Stimulated activated memory B cell treated with anti-CD40 and anti-IgM and Interleukin-4, amounts not matched to agents 10 μg/mL and 1 μg/mL and 100 μg/mL, for 72 hours (primary cell): ENCODE results near the gene PSD4.
"Not testable (repeated sequence)": the region's sequence is repeated elsewhere in the genome, so short reads cannot be mapped to it uniquely, and the experiment has no call there.

Experiments
- ATAC-seq: fragments of 150-1000 bp; cut with Tn5 transposase; 2 replicates; pipeline ENCODE4 v1.10.0; 2021
- H3K27ac Mint-ChIP-seq: one replicate; pipeline ENCODE4 v1.8.0; 2022; ENCODE audit warnings: mild to moderate bottlenecking, mixed read lengths
- H3K27me3 Mint-ChIP-seq: one replicate; pipeline ENCODE4 v1.8.0; 2022; ENCODE audit warnings: mixed read lengths
- H3K36me3 Mint-ChIP-seq: one replicate; pipeline ENCODE4 v1.8.0; 2022; ENCODE audit warnings: mixed read lengths
- H3K4me1 Mint-ChIP-seq: one replicate; pipeline ENCODE4 v1.8.0; 2022; ENCODE audit warnings: mixed read lengths
- H3K4me3 Mint-ChIP-seq: one replicate; pipeline ENCODE4 v1.8.0; 2022; ENCODE audit warnings: mild to moderate bottlenecking, moderate library complexity, mixed read lengths
- H3K9me3 Mint-ChIP-seq: one replicate; pipeline ENCODE4 v1.8.0; 2022; ENCODE audit warnings: mixed read lengths

The PSD4 gene

GRCh38 chr2:113235347-113236226 is 61.8 kb downstream of the PSD4 start:
- Mint-ChIP-seq H3K27ac (peak overlapping the region; percentile 94), H3K4me1 (peaks cover 20% of the 10 kb centered on the region), H3K4me3 (peak overlapping the region; percentile 86)
- not testable (repeated sequence) for H3K27me3 Mint-ChIP-seq, H3K36me3 Mint-ChIP-seq, H3K9me3 Mint-ChIP-seq
- ATAC-seq = peak; percentile 93

DNA sequence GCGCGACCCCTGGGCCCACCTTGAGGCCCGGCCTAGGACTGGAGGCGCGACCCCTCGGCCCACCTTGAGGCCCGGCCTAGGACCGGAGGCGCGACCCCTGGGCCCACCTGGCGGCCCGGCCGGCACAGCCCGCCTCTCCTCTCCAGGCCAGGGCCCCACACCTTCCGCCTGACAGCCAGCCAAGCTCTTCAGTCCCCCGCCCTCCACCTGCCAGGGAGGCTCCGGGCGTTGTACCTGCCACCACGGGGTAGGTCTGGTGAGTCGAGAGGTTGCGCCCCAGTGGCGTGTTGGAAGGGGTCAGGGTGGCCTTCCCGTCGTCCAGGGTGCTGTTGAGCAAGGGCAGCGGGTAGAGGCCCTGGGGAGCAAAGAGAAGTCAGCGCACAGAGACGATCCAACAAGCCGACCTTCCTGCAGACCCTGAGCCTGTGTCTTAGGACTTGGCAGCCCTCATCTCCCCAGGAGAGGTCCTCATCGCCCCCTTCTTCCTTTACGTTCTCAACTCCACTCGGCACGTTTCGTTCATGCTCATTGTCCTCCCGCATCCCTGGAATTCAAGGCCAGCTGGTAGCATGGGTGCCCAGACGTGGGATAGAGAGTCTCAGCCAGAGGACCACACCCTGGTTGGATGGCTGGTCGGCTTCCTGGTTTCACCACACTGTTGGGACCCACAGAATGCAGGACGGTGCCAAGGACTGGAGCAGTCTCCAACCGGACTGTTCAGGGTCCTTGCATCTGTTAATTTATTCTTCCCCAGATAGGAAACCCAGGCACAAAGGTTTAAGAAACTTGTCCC is 62.8 kb downstream of the PSD4 start:
- peaks cover 6% of the 10 kb centered on the region for H3K36me3 Mint-ChIP-seq
- H3K4me1 Mint-ChIP-seq = peaks cover 20% of the 10 kb centered on the region
- H3K27me3 Mint-ChIP-seq = no peaks in the 10 kb centered on the region
- H3K27ac Mint-ChIP-seq = peak overlapping the region; percentile 77
- H3K9me3 Mint-ChIP-seq = no peaks in the 10 kb centered on the region
- H3K4me3 Mint-ChIP-seq = peak overlapping the region; percentile 78
- ATAC-seq = no peak

DNA sequence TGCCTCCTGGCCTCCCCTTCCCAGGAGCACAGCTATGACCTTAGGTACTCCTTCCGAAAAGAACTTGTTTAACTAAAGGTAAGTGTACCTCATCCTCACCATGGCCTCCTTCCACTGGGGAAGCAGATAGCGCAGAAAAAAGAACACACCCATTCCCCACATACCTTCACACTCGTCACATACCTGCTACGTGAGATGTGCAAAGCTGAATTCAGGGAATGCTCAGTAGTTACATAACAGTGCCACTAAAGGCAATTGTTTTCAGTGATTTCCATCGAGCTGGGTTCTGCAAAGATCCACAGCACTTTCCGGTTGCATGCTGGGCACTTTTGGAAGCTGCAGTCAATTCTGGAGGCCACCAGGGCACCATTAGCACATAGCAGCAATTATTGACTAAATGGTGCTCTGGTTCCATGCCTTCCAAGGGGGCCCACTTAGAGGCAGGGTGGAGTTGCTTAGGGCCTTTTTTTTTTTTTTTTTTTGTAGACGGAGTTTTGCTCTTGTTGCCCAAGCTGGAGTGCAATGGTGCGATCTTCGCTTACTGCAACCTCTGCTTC is 63.9 kb downstream of the PSD4 start:
- no peak overlapping the region for H3K27ac Mint-ChIP-seq
- no peak overlapping the region for H3K4me3 Mint-ChIP-seq
- no peaks in the 10 kb centered on the region for H3K27me3 Mint-ChIP-seq
- ATAC-seq = no peak
- no peaks in the 10 kb centered on the region for H3K9me3 Mint-ChIP-seq
- H3K36me3 Mint-ChIP-seq = peaks cover 7% of the 10 kb centered on the region
- peaks cover 20% of the 10 kb centered on the region for H3K4me1 Mint-ChIP-seq

DNA sequence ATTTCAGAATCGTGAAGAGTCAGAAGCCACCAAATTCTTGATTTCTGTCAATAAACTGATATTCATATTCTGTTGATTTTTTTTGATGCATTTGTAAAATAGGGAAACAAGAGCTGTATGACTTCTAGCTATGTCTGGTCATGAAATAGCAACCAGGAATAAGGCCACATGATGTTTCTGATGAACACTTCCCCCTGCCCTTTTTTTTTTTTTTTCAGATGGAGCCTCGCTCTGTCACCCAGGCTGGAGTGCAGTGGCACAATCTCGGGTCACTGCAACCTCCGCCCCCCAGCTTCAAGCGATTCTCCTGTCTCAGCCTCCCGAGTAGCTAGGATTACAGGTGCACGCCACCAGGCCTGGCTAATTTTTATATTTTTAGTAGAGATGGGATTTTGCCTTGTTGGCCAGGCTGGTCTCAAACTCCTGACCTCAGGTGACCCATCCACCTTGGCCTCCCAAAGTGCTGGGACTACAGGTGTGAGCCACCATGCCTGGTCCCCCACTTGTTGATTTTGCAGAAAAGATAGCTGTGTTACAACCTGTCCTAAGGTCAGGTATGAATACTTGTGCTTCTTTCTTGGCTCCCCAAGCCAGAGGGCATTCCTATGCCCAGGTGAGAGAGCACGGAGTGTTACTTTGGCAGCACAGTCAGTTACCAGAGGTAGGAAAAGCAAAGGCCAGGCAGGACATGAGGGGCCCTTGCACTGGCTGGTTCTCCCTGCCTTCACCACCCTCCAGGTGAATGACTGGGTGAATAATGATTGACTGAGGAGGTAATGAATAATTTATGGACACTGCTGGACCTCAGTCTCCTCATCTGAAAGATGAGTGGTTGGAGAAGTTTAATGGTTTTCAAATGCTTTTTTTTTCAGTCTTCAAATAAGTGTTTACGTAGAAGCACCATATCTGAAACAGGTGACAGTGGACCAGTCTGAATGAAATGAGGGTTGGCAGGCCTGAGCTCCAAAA is 65.4 kb downstream of the PSD4 start:
- Mint-ChIP-seq H3K4me3 (no peak overlapping the region), H3K9me3 (no peaks in the 10 kb centered on the region), H3K27me3 (no peaks in the 10 kb centered on the region), H3K4me1 (peaks cover 20% of the 10 kb centered on the region), H3K27ac (no peak overlapping the region), H3K36me3 (peaks cover 12% of the 10 kb centered on the region)
- no peak for ATAC-seq

DNA sequence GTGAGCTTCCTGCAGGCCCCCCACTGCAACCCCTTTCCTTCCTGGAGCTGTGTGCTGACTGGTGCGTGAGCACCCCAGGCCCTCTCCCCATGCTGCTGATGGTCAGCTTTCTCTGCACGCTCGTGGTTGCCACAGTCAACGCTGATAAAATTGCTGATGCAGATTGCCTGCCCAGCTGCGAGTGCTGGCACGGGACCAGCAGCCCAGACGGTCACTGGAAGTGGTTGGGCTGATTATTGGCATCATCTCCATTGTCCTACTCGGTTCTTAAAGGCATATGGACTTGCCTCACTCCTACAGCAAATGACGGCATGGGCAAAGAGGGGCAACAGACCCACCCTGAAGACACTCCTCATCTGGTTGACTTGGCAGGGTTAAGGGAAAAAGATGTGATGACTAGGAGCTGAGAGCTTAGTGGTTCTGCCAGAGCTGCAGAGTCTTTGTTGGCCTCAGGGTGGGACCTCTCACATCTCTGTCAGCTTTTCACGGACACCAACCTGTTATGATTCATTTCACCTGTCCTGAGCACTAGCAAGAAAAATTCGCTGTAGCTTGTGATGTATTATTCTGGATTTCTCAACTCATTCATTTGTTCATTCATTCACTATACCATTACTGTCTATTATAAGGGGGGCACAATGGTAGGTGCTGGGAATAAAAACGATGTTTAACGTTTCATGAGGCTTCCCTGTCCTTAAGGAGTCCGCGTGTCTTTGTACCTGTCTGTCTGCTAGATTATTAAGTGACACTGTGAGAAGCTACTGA is 66.6 kb downstream of the PSD4 start:
- H3K4me1 Mint-ChIP-seq = peaks cover 15% of the 10 kb centered on the region
- peaks cover 12% of the 10 kb centered on the region for H3K36me3 Mint-ChIP-seq
- H3K9me3 Mint-ChIP-seq = no peaks in the 10 kb centered on the region
- H3K27ac Mint-ChIP-seq = peak overlapping the region; percentile 19
- H3K4me3 Mint-ChIP-seq = no peak overlapping the region
- no peaks in the 10 kb centered on the region for H3K27me3 Mint-ChIP-seq
- ATAC-seq = no peak

DNA sequence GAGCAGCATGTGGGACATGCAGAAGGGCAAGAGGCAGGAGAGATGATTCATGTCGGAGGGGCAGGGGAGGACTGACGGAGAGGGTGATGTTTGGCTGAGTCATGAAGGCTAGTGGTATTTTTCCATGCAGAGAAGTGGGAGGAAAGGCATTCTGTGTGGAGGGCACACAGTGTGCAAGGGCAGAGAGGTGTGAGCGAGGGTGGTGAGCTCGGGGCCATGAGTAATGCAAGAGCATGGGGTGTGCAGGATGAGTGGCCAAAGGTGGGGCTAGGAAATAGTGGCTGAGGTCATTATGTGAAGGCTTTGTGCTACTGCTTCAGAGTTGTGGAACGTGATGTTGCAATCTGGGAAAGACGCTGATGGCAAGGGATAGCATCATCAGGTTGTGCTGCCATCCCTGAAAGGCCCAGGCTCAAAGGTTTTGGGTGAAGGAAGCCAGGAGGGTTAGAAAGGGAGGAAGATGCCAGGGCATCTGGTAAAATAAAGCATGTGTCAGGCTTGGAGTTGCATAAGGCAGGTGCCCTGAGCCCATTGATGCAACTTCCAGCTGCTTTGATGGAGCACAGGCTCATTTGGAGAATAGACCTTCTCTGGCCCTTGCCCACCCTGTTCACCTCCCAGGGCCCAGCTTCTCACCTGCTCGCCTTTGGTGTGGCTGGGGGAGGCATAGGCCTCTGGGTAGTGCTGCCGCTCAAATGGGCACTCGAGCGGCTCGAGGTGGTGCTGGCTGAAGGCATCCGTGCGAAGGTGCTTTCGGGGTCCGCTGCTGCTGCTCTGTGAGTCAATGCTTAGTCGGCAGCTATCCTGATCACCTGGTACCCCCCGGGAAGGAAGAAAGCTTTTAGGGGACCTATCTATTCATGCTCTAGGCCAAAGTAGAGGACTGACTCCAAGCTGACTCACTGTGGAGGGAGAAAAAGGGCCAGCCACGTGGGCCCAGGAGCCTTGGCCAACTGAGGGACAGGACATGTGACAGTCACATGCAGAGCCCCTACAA is 67.4 kb downstream of the PSD4 start:
- H3K4me3 Mint-ChIP-seq = no peak overlapping the region
- H3K27me3 Mint-ChIP-seq = no peaks in the 10 kb centered on the region
- no peaks in the 10 kb centered on the region for H3K9me3 Mint-ChIP-seq
- peaks cover 15% of the 10 kb centered on the region for H3K4me1 Mint-ChIP-seq
- H3K36me3 Mint-ChIP-seq = peaks cover 12% of the 10 kb centered on the region
- peak overlapping the region; percentile 19 for H3K27ac Mint-ChIP-seq
- ATAC-seq = peak; percentile 52

DNA sequence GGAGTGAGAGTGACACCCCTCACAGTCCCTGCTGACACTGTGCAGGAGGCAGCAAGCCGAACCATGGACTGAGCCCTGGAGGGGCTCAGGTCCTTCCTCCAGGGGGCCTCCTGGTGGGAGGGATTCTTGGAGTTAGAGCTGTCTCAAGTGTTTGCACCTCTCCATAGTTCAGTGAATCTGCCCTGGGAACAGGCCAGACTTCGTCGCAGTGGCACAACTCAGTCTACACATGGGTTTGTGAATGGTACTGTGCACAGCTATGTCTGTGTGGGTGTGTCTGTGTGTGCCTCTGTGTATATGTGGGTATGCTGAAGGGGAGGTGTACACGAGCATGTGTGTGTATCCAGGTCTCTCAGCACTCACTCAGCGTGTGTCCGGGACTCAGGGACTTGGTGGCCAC is 68.6 kb downstream of the PSD4 start:
- no peak overlapping the region for H3K4me3 Mint-ChIP-seq
- no peak for ATAC-seq
- no peaks in the 10 kb centered on the region for H3K9me3 Mint-ChIP-seq
- peaks cover 12% of the 10 kb centered on the region for H3K36me3 Mint-ChIP-seq
- H3K4me1 Mint-ChIP-seq = peaks cover 8% of the 10 kb centered on the region
- H3K27me3 Mint-ChIP-seq = no peaks in the 10 kb centered on the region
- no peak overlapping the region for H3K27ac Mint-ChIP-seq

DNA sequence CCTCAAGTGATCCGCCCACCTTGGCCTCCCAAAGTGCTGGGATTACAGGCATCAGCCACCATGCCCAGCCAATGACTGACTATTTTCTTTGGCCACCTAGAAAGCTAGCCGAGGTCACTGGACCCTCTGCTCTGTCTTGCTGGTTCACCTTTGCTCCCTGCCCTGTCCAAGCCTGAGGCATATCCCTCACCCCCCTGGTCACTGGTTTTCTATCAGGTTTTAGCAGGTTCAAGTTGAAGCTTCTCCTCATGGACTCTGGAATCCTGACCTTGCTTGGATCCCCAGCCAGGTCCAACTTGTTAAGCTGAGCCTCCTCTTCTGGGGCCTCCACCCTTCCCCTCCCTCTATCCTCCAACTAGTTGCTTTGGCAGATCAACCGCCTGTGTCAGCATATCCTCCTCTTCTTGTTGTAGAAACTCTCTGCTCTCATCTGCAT is 71.5 kb downstream of the PSD4 start:
- no peaks in the 10 kb centered on the region for H3K27me3 Mint-ChIP-seq
- H3K27ac Mint-ChIP-seq = no peak overlapping the region
- ATAC-seq = no peak
- no peaks in the 10 kb centered on the region for H3K9me3 Mint-ChIP-seq
- peaks cover 8% of the 10 kb centered on the region for H3K4me1 Mint-ChIP-seq
- peaks cover 12% of the 10 kb centered on the region for H3K36me3 Mint-ChIP-seq
- no peak overlapping the region for H3K4me3 Mint-ChIP-seq

DNA sequence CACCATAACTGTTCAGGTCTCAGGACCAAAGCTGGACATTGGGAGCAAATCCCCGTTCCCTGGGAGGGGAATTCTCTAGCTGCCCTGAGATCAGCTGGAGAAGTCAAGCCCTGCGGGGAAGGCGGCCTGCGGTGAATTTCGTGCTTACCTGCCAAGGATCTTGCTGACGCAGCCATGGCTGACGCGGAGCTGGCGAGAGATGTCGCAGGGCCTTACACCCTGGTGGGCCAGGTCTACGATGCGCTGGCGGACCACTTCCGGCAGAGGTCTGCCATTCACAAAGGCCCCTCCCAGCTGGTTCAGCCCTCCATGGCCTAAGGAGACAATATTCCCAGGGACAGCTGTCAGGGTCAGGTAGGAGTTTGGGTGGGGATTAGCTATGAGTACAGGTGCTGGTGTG is 72.8 kb downstream of the PSD4 start:
- H3K4me3 Mint-ChIP-seq = no peak overlapping the region
- peaks cover 6% of the 10 kb centered on the region for H3K36me3 Mint-ChIP-seq
- H3K9me3 Mint-ChIP-seq = no peaks in the 10 kb centered on the region
- ATAC-seq = no peak
- H3K27ac Mint-ChIP-seq = no peak overlapping the region
- H3K4me1 Mint-ChIP-seq = peaks cover 12% of the 10 kb centered on the region
- H3K27me3 Mint-ChIP-seq = no peaks in the 10 kb centered on the region

DNA sequence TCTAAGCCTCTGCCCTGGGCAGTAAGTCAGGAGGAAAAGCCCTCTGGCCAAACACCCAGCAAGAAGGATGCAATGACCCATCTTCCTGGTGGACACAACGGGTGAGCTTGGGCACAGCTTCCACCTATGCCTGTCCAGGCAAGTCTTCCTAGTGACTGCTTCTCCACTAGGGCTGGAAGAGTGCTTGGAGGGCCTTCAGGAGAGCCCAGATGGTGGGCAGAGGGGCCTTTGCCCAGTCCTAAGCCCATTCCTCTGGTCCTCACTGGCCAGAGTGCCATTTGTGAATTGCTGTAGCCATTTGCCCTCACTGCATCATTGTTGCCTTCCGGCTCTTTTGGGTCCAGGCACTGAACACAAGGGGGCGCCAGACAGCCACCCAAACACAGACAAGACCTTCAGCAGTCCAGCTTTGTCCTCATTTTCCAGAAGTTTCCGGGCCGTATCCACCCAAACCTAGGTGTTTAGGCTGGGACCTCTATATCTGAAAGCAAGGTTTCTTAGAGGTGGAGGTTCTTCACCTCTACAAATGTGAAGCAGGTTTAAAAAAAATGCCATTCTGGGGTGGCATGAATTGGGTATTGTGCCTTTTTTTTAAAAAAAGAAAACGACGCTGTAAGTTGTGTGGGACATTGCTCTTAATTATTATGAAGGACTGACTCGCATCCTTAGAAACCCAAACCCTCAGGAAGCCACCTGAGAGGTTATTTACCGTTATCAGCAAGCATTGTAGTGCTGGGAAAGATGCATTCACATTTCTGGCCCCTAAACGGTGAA is 75.4 kb downstream of the PSD4 start:
- no peak overlapping the region for H3K4me3 Mint-ChIP-seq
- H3K9me3 Mint-ChIP-seq = no peaks in the 10 kb centered on the region
- no peaks in the 10 kb centered on the region for H3K36me3 Mint-ChIP-seq
- H3K27ac Mint-ChIP-seq = no peak overlapping the region
- H3K4me1 Mint-ChIP-seq = peaks cover 13% of the 10 kb centered on the region
- peak; percentile 75 for ATAC-seq
- no peaks in the 10 kb centered on the region for H3K27me3 Mint-ChIP-seq

DNA sequence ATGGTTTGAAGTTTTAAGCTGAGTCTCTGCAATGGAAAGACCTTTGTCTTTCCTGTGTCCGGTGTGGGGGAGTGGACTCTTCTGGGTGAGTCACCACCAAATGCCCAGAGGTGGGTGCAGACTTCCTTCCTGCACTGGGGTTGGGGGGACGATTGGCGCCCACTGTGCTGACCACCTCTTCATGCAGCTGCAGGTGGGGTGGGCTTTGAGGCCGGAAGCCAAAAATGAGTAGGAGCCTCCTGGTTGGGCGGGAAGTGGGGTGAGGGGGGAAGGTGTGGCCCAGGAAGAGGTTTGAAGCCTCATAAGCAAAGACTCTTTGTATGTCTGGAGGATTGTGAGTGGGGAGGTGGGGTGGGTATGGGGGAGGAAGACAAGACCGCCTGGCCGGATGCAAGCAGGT is 77.3 kb downstream of the PSD4 start:
- Mint-ChIP-seq H3K9me3 (no peaks in the 10 kb centered on the region), H3K36me3 (peaks cover 7% of the 10 kb centered on the region), H3K4me3 (no peak overlapping the region), H3K4me1 (peaks cover 13% of the 10 kb centered on the region), H3K27ac (peak overlapping the region; percentile 38), H3K27me3 (no peaks in the 10 kb centered on the region)
- ATAC-seq = no peak

- no peaks in the 10 kb centered on the region for H3K27me3 Mint-ChIP-seq
- H3K36me3 Mint-ChIP-seq = peaks cover 13% of the 10 kb centered on the region
- ATAC-seq = no peak
- H3K4me1 Mint-ChIP-seq = peaks cover 17% of the 10 kb centered on the region
- H3K9me3 Mint-ChIP-seq = no peaks in the 10 kb centered on the region
- no peak overlapping the region for H3K4me3 Mint-ChIP-seq
- H3K27ac Mint-ChIP-seq = no peak overlapping the region
Measured at GRCh38 chr2:113252047-113252590, 78.3 kb downstream of the PSD4 start.
